Measurements from ENCODE around the gene LMX1B. TPM values are rescaled to one million over a fixed set of nuclear protein-coding genes. Genes with fewer than 3 reads are reported as not detected.
"Not testable (repeated sequence)": the region's sequence is repeated elsewhere in the genome, so short reads cannot be mapped to it uniquely, and the experiment has no call there.

LMX1B gene
- total and polyA plus RNA-seq, 8 donors = 0.20 TPM; not detected in 7

- Histone ChIP-seq H3K9me3 (no peaks in the 10 kb centered on the region), H3K4me1 (peaks cover 11 to 17% (median 16%) of the 10 kb centered on the region in 4 donors), H3K4me3 (no peak overlapping the region), H3K27me3 (peaks cover 0 to 53% (median 32%) of the 10 kb centered on the region in 3 donors), H3K27ac (no peak overlapping the region), H3K36me3 (no peaks in the 10 kb centered on the region)
- no peak for TF ChIP-seq CTCF (IDR thresholded peaks at IDR 0.05)
- no peak for TF ChIP-seq POLR2A (IDR thresholded peaks at IDR 0.05)
- TF ChIP-seq EP300 (IDR thresholded peaks at IDR 0.05) = no peak
- intact Hi-C loops (cut with DNase I; ENCODE audit: low total_unique reads) = no loop called here
- DNase-seq = peak; percentile 3 to 5
- WGBS, 5 donors = 37 to 68% (median 45%) methylated on average over 4 of the region's 4 CpGs
Observed at GRCh38 chr9:126708178-126708577, 94.5 kb downstream of the LMX1B start.

GRCh38 chr9:126709241-126709640, 95.5 kb downstream of the LMX1B start:
- H3K4me1 ChIP-seq = peaks cover 11 to 17% (median 16%) of the 10 kb centered on the region in 4 donors
- intact Hi-C loops (cut with DNase I; ENCODE audit: low total_unique reads) = no loop called here
- H3K36me3 ChIP-seq = no peaks in the 10 kb centered on the region
- DNase-seq = peak; percentile 0 to 3
- no peak overlapping the region for H3K4me3 ChIP-seq
- H3K9me3 ChIP-seq = no peaks in the 10 kb centered on the region
- H3K27me3 ChIP-seq = peaks cover 0 to 53% (median 22%) of the 10 kb centered on the region in 3 donors
- TF ChIP-seq POLR2AphosphoS5 (IDR thresholded peaks at IDR 0.05) = no peak
- WGBS, 5 donors = 87 to 97% (median 91%) methylated on average over 3 of the region's 3 CpGs
- no peak overlapping the region for H3K27ac ChIP-seq

- DNase-seq = no peak
- Histone ChIP-seq H3K9me3 (no peaks in the 10 kb centered on the region), H3K4me3 (no peak overlapping the region), H3K27me3 (peaks cover 0 to 36% (median 0%) of the 10 kb centered on the region in 3 donors), H3K4me1 (peaks cover 0 to 10% (median 0%) of the 10 kb centered on the region in 4 donors), H3K36me3 (no peaks in the 10 kb centered on the region), H3K27ac (no peak overlapping the region)
- intact Hi-C loops (cut with DNase I; ENCODE audit: low total_unique reads) = no loop called here
- TF ChIP-seq CTCF (IDR thresholded peaks at IDR 0.05) = no peak
- no peak for TF ChIP-seq EP300 (IDR thresholded peaks at IDR 0.05)
- no peak for TF ChIP-seq POLR2A (IDR thresholded peaks at IDR 0.05)
- TF ChIP-seq POLR2AphosphoS5 (IDR thresholded peaks at IDR 0.05) = no peak
Observed at GRCh38 chr9:126715382-126715781, 101.7 kb downstream of the LMX1B start.

- not testable (repeated sequence) for DNase-seq
Observed at GRCh38 chr9:126717441-126717840, 103.7 kb downstream of the LMX1B start.

GRCh38 chr9:126719618-126720031, 105.9 kb downstream of the LMX1B start:
- Histone ChIP-seq H3K27me3 (peaks cover 0 to 62% (median 17%) of the 10 kb centered on the region in 3 donors), H3K4me3 (no peak overlapping the region), H3K4me1 (peaks cover 14 to 36% (median 21%) of the 10 kb centered on the region in 4 donors), H3K36me3 (no peaks in the 10 kb centered on the region), H3K9me3 (no peaks in the 10 kb centered on the region), H3K27ac (no peak overlapping the region)
- no peak for TF ChIP-seq EP300 (IDR thresholded peaks at IDR 0.05)
- no peak for TF ChIP-seq CTCF (IDR thresholded peaks at IDR 0.05)
- 13 to 19% (median 16%) methylated on average over 5 to 6 of the region's 6 CpGs for WGBS, 5 donors
- intact Hi-C loops (cut with DNase I; ENCODE audit: low total_unique reads) = no loop called here
- peak; percentile 53 to 91 for DNase-seq

More at GRCh38 chr9:126717441-126717840, 103.7 kb downstream of the LMX1B start:
- H3K27me3 ChIP-seq = peaks cover 0 to 54% (median 4%) of the 10 kb centered on the region in 3 donors
- H3K9me3 ChIP-seq; H3K27ac ChIP-seq; H3K4me3 ChIP-seq; H3K36me3 ChIP-seq; intact Hi-C loops (cut with DNase I; ENCODE audit: low total_unique reads): not testable (repeated sequence)
- peaks cover 3 to 24% (median 8%) of the 10 kb centered on the region in 4 donors for H3K4me1 ChIP-seq
- 83 to 93% (median 90%) methylated on average over 5 of the region's 5 CpGs for WGBS, 5 donors

Measured in stomach (tissue), 9 donors.